NCI-H2196 treated with DMSO at 0.1 percent for 48 hours (cell line): Measurements from ENCODE around the gene PRDM15.
"Not testable (repeated sequence)": the region's sequence is repeated elsewhere in the genome, so short reads cannot be mapped to it uniquely, and the experiment has no call there.

ENCODE experiments used
- DNase-seq: peaks from one replicate; lab custom pipeline; 2025; ENCODE audit not compliant: unreplicated experiment; lab: John Stamatoyannopoulos, UW

The PRDM15 gene

DNA sequence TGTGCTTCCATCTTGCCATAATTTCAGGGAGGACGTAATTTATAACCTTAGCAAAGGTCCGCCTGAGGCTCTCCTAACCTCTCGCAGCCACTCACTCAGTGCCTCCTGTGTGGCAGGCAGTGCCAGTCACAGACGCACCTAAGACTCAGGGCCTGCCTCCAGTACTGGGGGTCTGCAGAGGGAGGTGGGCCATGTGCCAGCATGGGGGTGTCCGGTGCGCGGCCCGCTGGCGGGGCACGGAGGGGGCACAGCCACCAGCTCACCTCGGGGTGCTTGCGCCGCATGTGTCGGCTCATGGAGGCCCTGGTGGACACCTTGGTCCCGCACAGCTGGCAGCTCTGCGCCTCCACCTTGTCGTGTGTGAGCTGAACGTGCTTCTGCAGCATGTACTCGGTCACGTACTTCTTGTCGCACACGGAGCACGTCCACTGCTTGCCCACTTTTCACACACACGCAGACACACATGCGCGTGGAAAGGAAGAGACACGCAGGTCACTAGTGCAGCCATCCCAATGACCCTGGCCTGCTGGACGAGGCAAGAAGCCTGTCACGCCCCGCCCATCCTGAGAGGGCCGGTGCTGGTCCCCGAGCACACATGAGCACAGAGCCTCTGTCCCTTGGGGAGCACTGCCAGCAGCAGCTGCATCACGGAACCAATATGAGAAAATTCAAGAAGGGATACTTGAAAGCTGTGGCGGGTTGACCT lies 69.1 kb downstream of the PRDM15 start:
- DNase-seq, result no peak

- no peak for DNase-seq
These were observed 70.3 kb downstream of the PRDM15 start for GRCh38 chr21:41808846-41809245.

- DNase-seq, result no peak
These were observed 71.0 kb downstream of the PRDM15 start for GRCh38 chr21:41808094-41808493.

- no peak for DNase-seq
These were observed 72.4 kb downstream of the PRDM15 start for GRCh38 chr21:41806773-41807172.

GRCh38 chr21:41805643-41806042 lies 73.5 kb downstream of the PRDM15 start:
- no peak for DNase-seq

DNA sequence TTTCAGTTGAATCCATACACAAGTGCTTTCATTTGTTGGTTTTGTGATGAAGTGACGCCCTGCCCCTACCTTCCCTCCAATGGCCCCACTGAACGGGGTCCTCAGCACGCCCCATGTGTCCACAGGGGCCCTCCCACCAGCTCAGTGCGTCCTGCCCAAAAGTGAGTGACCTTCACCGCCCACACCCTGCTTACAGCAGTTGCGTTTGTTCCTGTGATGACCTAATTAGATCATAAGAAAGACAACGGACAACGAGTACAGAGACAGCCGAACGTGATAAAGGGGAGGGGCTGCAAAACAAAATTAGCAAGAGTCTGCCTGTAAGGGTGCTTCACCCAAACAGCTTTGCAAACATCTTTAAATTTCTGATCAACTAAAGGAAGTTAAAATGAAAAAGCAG lies 74.1 kb downstream of the PRDM15 start:
- no peak for DNase-seq

GRCh38 chr21:41804381-41804780 lies 74.8 kb downstream of the PRDM15 start:
- no peak for DNase-seq

DNA sequence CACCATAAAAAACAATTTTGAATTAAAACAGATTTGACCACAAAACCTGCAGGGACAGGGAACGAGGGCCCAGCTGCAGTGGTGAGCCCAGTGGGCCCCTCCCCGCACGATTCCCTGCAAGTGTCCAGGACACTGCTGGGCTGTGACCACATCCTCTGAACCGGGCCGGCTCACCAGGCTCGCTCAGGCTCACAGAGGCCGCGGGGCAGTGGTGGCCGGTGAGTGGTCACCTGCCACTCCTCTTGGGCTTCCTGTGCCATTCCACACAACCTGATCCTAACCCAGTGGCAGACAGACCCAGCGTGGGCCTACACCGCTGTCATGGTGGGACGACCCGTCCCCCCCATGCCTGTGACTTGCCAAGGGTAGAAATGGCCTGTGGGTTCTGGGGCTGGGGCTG lies 75.8 kb downstream of the PRDM15 start:
- no peak for DNase-seq

DNA sequence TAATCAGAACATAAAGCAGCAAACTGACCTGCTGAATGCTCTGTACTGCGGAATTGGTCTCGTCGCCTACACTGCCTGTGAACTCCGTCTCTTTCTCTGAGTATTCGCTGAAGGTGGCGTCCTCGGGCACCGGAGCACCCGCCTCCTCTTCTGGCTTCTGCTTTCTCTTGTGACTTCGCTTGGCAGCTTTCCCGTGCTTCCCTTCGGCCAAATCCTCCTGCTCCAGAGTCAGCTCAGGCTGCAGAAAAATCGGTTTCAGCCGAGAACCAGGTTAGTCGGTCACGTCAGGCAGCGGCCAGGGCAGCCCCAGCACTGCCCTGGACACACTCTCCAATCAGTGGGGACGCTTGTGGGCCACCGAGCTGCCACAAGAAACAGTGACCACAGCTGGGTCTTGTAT lies 76.5 kb downstream of the PRDM15 start:
- DNase-seq, result no peak

DNA sequence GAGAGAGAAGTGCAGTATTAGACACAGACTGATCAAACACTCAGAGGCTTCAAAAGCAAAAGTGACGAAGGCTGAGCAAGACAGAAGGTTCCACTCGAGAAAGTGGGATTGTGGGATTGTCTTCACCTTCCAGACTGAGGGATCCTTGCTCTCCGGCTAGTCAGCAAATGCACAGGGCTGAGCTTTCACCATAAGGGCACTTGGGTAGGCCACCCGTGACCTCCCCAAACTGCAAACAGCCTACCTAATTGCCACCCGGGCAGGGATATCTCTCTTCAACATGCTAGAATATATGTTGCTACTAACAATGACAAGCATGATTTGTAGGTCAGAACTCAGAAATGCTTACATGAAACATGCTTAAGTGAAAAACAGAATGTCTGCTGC lies 77.0 kb downstream of the PRDM15 start:
- no peak for DNase-seq

DNA sequence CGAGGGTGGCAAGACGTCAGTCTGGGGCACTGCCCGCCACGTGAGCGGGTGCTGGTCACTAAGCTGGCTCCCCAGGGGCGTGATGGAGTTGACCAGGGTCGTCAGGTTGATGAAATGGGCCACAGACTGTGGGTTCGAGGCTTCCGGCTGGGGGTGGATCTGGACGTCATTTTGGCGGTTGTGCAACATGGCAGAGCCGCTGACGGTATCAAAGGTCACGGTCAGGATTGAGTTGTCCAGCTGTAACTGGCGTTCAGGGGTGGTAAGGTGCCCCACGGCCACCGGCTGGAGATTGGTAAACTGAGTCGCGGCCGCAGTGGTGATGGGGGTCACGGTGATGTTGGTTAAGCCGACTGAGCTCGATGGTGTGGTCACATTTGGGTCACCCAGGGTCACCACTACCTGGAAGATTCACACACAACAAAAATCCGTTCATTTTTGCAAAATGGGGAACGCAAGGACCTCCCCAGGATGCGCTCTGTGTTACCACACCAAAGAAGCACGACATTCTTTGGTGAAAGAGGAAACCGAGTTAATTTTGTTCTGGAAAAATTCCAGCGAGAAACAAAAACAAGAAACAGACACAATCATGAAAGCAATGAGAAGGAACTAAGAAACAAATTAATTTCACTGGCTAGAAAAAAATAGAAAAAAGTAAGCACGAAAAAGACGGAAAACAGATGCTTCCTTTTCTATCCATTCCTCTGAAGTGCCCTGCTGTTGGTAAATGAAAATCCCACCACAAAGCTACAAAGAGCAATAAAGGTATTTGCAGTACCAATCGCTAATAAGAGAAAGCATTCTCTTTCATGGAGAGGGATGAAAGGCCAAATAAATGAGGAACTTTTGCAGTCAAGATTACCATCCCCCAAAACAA lies 77.6 kb downstream of the PRDM15 start:
- DNase-seq, result no peak

DNA sequence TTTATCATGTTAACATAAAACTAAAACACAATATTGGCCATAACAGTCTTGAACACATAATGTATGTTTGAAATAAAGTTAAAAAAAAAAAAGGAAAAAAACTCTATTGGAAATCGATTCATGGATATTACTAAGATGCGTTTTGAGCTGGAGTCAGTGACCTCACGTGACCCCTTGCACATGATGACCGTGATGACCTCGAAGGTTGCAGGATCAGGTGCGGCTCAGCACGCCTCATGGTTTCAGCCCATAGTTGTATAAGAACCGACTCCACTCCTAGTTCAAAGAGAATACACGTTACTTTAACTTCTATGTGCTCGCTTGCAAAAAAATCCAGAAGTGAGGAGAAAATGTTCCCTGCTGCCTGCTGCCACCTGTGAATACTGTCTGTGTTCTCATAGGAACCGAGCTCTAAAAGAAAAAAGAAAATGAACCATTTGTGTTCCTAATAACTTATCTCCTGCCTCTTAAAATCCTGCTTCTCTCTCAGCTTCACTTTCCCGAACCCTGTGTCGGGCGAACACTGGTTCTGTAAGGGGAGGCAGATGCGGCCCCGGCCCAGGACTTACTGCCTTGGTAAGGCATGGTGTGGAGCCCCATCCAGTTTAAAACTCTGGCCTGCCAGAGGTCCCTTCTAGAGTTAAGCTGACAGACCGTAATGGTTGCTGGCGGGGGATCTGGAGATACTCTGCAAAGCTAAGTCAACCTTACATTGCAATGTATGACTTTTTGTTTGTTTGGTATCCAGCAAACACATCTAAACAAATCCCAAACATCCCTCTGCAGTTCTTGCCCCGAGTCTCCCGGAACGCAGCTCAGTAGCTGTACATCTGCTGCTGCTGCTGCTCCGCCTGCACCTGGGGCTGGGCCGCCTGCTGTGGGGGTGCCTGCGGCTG lies 78.5 kb downstream of the PRDM15 start:
- DNase-seq, result no peak

DNA sequence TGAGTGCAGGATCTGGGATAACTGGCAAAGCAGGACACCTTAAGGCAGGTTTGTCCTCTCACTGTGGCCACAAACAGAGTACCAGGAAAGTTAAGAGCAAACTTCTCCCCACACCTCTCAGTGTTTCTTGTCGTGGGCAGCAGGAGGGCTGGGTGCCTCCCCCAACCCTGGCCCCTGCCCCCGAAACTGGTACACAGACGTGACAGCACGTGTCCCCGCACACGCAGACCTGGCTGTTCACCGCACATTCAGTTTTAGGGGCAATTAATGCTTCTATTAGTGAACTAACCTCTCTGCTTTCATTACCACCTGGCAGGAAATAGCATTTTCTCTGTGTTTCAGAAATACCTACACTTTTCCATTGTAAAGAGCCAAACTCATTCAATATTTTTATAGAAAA lies 79.4 kb downstream of the PRDM15 start:
- no peak for DNase-seq

- DNase-seq, result no peak
These were observed 80.8 kb downstream of the PRDM15 start for GRCh38 chr21:41798326-41798725.

- DNase-seq, result no peak
These were observed 82.6 kb downstream of the PRDM15 start for GRCh38 chr21:41796476-41797080.

GRCh38 chr21:41795726-41796125 lies 83.4 kb downstream of the PRDM15 start:
- no peak for DNase-seq

DNA sequence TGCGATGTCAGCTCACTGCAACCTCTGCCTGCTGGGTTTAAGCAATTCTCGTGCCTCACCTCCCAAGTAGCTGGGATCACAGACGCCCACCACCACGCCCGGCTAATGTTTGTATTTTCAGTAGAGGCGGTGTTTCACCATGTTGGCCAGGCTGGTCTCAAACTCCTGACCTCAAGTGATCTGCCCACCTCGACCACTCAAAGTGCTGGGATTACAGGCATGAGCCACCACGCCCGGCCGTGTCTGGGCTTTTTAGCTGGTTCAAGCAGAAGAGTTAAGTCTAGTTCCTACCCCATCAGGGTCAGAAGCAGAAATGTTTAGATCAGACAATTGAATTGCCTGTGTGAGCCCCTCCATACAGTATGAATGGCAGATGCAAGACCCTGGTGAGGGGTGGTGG lies 84.5 kb downstream of the PRDM15 start:
- no peak for DNase-seq

- DNase-seq, result no peak
These were observed 86.4 kb downstream of the PRDM15 start for GRCh38 chr21:41792711-41793110.

- no peak for DNase-seq
These were observed 92.6 kb downstream of the PRDM15 start for GRCh38 chr21:41786509-41786987.

DNA sequence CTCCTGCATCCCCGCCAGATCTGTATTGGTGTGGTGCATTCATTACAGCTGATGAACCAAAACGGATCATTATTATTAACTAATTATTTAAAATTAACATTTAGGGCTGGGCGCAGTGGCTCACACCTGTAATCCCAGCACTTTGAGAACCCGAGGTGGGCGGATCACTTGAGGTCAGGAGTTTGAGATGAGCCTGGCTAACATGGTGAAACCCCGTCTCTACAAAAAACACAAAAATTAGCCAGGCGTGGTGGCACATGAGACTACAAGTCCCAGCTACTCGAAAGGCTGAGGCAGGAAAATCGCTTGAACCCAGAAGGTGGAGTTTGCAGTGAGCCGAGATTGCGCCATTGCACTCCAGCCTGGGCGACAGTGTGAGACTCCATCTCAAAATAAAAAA lies 93.9 kb downstream of the PRDM15 start:
- DNase-seq, result not testable (repeated sequence)
